GM18861 (cell line): Measurements from ENCODE around the gene CD163.
"Not testable (repeated sequence)": the region's sequence is repeated elsewhere in the genome, so short reads cannot be mapped to it uniquely, and the experiment has no call there.

Experiments used
- ATAC-seq: cut with Tn5 transposase; IDR thresholded peaks from one replicate; pipeline ENCODE4 v1.9.1; 2021; ENCODE audit not compliant: unreplicated experiment

The CD163 gene

DNA sequence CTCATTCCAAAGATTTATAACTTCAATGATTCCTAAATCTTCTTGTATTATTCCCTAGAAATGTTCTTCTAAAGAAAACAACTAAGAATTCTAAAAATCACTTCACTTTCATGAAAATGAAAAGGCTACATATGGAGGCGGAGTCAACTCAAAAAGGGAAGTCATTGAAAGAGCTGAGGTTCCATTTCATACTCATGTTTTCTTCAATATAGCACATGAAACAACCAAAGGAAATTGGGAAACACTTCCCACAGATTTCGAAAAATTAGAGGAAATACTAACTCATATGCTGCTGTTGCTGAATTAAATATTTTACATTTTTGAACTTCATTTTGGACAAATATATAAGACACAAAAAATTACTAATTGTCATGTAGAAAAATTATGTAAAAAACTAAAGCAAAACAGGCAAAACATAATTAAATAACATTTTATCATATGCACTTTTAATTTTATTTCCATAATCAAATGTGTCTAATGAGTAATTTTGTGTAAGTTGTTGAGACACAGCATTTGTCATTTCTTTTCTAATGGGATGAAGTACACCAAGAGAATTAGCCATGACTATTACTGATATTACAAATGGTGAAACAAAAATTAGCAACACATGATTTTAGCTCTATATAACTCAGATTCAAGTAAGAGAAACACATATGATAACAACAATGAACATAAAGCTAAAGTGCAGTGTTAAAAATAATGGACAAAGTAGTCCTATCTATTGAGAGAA is at the start of gene CD163:
TSS of gene CD163 (minus strand) at position 92 of the 730 bp plus-strand sequence. CDS start at position 5, 87 bp downstream.
- ATAC-seq = no peak

DNA sequence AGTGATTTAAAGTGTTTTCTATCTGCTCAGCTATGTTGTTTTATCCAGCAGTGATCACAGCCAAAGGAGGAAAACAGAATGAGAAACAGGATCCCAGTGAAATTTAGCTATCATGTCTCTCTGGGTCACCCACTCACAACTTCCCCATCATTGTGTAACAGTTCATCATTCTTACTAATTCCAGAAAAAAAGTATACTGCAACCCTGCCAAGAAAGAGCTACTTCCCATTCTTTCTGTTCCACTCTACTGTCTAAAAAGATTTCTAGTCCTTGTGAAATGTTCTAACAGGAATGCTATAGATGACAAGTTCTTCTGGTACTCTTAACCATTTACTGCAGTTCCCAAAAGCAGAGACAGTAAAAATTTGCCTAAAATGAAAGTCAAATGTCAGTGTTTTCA is 39.2 kb upstream of the CD163 start:
- no peak for ATAC-seq

DNA sequence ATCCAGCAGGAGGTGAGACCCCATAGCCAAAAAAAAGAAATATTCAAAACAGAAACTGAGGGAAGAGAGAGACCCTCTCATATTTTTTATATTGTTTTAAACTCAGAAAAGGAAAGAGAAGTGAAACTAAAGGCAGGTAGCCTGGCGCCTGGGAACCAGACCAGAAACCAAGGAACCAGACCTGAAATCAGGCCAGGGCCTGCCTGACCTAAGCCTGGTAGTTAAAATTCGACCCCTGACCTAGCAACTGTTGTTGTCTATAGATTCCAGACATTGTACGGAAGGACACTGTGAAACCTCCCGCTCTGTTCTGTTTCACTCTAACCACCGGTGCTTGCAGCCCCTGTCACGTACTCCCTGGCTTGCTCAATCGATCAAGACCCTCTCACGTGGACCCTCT is 38.5 kb upstream of the CD163 start:
- no peak for ATAC-seq

DNA sequence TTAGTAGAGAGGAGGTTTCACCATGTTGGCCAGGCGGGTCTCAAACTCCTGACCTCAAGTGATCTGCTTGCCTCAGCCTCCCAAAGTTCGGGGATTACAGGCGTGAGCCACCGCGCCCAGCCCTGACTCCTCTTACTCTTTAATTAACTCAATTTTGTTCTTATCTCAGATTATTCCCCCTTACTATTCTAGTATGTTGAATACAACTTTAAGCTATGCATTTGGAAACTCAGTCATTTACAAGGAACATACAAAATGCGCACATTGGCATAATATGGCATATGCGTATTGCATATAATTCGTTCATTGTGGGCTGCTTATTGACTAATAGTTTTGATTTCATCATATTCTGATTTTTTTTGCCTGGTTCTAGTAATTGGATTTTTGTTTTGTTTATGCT is 10.8 kb upstream of the CD163 start:
- ATAC-seq = no peak

DNA sequence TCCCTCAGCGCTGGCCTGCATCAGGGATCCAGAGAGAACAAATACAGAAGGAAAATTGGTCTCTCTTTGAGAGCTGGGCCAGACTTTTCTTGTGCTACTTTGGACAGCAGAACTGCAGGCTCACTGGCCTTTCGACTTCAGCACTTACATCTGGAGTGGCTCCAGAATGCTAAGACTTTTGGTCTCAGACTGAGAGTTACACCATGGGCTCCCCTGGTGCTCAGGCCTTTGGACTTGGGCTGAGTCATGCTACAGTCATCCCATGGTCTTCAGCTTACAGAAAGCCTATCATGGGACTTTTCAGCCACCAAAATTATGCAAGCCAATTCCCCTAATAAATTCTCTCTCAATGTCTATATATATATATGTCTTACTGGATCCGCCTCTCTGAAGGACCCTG is 9.0 kb upstream of the CD163 start:
- ATAC-seq = no peak

DNA sequence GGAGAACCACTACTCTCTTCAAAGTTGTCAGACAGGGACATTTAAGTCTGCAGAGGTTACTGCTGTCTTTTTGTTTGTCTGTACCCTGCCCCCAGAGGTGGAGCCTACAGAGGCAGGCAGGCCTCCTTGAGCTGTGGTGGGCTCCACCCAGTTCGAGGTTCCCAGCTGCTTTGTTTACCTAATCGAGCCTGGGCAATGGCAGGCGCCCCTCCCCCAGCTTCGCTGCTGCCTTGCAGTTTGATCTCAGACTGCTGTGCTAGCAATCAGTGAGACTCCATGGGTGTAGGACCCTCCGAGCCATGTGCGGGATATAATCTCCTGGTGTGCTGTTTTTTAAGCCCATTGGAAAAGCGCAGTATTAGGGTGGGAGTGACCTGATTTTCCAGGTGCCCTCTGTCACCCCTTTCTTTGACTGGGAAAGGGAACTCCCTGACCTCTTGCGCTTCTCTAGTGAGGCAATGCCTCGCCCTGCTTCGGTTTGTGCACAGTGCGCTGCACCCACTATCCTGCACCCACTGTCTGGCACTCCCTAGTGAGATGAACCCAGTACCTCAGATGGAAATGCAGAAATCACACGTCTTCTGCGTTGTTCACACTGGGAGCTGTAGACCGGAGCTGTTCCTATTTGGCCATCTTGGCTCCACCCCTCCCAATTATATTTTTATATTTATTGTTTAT is 6.4 kb upstream of the CD163 start:
- not testable (repeated sequence) for ATAC-seq

DNA sequence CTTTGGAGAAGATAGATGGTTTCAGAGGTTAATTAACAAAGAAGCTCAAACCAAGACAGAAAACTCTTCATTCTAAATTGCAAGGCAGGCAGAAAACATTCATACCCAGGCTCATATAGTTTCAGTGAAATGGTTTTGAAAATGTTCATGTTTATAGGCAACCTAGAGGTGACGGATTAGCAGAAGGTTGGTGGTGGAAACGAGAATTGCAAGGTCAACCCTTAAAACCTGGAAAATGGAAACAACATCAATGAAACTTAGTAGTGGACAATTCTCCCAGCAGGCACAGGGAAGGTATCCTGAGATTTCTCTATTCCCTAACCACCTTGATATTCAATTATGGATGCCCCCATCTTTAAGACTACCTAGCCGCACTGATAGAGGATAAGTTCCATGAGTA is 965 bp downstream of the CD163 start:
- no peak for ATAC-seq

DNA sequence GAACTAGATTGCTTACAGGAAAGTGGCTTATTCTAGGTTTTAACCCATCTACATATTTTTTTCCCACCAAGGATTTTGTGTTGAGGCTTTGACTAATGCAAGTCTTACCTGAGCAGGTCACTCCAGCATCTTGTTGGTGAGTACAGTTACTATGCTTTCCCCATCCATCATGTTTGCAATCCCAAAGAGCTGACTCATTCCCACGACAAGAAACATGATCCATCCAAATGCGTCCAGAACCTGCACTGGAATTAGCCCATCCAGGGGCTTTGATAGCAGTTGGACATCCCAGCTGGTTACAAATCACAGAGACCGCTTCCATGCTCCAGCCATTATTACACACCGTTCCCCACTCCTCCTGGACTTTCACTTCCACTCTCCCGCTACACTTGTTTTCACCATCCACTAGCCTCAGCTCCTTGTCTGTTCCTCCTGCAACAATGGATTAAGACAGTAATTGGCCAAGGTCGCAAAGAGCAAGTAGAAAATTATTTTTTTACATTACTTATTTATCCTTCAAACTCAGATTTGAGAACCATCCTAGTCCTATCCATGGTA is 2.5 kb downstream of the CD163 start:
- ATAC-seq = no peak

DNA sequence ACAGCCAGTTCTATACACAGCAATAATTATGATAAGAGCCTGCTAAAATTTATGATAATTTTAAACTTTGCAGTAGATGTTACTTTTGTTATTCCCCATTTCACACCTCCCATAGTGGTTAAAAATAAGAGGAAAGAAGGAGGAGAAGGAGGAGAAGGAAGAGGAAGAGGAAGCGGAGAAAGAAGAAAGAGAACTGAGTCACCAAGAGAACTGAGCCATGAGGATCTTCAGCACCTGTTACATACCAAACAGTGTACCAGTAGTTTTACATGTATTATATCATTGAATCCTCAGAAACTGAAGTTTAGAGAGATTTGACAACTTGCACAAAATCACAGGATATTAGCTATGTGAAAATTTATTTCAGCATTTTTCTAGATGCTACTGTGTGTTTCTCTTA is 3.9 kb downstream of the CD163 start:
- no peak for ATAC-seq

DNA sequence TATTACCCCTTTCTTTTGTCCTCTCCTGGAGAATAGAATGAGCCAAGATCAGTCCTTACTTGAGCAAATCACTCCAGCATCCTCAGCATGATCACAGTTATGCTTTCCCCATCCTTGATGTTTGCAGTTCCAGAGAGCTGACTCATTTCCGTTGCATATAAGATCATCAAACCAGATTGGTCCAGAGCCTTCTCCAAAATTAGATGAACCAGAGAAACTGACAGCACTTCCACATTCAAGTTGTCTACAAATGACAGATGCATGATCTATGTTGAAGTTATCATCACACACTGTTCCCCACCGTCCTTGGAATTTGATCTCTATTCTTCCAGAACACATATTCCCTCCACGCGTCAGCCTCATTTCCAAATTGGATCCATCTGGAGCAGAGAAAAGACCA is 4.8 kb downstream of the CD163 start:
- ATAC-seq = no peak

DNA sequence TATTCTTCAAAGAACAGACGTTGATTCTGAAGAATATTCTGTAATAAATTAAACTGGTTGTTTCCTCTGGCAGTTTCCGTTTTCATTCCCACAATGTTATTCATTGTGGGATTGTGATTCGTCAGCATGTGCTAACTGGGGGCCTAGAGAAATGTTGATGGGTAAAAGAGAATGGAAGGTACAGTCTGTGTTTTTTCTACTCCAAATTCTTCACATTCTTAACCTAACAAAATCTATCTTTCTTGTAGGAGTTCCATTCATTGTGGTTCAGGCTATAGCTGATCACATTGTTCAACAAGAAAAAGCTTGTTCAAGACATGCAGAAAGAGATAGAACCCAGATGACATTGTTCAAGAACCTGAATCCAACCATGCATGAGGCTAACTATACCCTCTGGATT is 5.9 kb downstream of the CD163 start:
- ATAC-seq = no peak

DNA sequence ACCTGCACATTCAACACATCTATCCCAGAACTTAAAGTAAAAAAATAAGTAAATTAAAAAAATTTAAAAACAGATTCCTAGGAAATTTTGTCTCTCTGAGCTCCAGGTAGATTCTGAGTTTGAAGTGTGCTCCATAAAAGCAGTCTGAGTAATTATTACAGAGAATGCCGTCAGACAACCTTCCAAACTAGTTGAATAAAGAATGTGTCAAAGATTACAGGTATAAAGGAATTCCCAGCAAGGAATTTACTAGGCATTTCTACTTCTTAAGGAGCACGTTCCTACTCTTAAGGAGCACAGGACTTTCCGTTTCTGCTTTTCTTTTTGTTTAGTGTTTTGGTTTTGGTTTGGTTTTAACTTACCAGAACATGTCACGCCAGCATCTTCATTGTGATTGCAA is 7.1 kb downstream of the CD163 start:
- ATAC-seq = no peak

DNA sequence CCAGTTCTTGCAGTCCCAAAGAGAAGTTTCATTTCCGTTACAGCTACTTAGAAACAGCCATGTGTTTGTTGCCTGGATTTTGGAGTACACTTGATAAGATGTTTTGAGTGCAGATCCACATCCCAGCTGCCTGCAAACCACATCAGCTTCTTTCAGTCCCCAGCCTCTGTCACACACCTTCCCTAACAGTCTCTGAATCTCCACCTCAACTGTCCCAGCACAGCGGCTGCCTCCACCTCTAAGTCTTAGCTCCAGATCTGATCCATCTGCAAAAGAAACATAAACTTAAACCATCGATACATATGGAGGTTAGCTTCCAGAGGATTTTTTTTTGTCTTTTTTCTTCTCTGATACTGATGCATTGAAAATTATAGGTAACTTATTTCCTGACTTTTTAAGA is 8.4 kb downstream of the CD163 start:
- ATAC-seq = no peak

DNA sequence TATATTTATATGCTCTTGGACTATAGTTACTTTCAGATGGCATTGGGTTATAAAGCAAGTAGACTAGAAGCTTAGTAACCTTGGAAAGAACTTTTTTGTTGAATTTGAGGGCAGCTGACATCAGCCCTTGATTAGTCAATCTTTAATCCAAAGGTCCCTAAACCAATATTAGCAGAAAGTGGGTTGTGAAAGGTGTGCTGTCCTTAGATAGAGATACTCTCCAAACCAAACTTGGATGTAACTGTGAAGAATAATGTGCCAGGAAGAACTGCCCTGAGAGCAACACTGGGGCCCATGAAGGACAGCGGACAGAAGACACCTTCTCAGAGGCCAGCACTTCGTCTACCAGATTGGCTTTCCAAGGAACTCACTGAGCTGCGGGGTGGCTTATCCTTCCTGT is 10.6 kb downstream of the CD163 start:
- no peak for ATAC-seq

DNA sequence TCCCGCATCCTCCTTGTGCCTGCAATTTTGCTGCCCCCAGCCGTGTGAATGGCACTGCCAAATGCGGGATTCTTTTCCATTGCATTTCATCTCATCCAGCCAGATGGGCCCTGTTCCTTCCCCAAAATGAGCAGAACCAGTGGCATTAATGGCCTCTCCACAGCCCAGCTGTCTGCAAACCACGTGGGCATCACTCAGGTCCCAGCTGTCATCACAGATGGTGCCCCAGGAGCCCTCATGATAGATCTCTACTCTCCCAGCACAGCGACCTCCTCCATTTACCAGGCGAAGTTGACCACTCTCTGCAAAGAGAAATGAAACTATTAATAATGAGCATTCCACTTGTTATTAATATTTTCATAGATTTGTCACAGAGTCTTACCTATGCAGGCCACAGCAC is 17.1 kb downstream of the CD163 start:
- no peak for ATAC-seq

DNA sequence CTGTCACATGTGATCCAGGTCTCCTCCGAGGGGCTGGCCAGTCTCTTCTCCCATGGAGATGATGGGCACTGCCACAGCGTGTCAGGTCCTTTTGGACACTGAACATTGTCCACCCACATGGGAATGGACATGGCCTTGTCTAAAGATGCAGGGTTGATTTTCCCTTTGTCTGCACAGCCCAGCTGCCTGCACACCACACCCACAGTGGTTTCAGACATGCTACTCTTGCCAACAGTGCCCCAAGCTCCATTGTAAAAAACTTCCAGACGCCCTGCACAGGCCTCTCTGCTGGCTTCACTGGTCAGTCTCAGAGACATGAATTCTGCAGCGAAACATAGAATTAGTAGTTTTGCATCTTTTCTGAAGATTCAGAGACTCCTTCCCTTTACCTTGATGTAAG is 18.5 kb downstream of the CD163 start:
- no peak for ATAC-seq

DNA sequence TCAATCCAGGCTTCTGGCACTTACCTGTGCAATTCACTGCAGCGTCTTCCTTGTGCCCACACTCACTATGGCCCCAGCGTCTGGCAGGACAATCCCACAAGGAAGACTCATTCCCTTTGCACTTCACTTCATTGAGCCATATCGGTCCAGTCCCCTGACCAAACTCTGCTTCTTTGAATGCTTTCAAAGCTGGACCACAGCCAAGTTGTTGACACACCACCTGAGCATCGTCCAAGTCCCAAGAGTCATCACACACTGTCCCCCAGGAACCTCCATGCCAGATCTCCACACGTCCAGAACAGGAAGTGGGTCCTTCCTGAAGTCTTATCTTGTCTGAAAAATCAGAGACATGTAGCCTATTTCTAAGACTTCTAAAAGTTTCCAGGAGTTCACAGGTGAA is 20.2 kb downstream of the CD163 start:
- ATAC-seq = no peak

DNA sequence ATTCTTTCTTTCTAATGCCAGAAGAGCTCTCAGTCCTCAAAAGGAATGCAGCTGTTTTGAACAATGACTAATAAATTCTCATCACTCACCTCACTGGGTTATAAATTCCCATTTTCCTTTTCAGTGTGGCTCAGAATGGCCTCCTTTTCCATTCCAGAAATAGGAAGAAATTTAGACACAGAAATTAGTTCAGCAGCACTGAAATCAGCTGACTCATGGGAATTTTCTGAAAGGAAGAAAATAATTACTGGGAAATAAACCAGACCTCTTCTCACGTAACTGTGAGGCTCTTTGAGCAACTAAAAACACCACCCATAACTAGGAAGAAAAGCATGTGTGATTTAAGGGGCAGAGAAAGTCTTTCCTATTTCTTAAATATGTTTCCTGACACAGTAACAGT is 23.8 kb downstream of the CD163 start:
- no peak for ATAC-seq

DNA sequence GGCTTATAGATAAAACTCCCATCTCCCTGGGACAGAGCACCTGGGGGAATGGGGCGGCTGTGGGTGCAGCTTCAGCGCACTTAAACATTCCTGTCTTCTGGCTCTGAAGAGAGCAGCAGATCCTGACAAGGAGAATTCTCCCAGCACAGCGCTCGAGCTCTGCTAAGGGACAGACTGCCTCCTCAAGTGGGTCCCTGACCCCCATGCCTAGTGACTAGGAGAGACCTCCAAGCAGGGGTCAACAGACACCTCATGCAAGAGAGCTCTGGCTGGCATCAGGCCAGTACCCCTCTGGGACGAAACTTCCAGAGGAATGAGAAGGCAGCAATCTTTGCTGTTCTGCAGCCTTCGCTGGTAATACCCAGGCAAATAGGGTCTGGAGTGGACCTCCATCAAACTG is 31.5 kb downstream of the CD163 start:
- no peak for ATAC-seq

DNA sequence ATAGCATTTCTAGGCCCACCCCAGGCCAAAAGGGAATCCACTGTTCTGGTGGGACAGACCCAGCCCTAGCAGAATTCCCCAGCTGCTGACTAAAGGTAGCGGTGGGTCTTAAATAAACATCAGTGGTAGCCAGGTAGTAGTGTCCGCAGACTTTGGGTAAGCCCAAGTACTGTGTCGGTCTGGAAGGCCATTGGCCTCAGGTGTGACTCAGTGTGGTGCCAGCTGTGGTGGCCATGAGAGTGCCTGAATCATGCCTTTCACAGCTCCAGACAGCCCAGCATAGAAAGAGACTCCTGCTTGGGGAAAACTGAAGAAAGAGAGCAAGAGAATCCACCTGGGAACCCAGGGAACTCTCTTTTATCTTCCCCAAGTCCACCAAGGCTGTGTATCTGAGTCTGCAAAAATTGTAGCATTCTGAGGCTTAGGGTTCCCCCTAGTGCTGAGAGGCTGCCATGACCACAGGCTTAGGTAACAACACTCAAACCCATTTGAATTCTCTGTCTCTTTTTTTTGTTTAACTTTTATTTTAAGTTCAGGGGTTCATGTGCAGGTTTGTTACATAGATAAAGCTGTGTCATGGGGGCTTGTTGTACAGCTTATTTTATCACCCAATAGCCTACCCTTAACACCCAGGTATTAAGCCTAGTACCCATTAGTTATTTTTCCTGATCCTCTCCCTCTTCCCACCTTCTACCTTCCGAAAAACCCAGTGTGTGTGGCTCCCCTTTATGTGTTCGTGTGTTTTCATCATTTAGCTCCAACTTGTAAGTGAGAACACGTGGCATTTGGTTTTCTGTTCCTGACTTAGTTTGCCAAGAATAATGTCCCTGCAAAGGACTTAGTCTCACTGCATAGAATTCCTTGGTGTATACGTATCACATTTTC is 43.0 kb downstream of the CD163 start:
- ATAC-seq = peak; percentile 45

DNA sequence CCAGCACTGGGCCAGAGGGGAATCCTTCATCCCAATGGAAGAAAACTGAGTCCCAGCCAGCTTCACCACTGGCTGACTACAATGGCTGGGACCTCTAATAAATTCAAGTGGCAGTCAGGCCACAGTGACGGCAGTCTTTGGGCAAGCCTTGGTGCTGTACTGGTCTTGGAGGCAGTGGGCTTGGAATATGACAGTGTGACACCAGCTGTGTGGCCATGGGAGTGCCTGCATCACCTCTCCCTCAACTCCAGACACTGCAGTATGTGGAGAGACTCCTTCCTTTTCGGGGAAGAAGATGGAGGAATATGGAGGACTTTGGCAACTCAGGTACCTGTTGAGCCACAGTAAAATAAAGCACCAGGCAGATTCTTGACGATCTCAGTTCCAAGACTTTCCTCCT is 43.6 kb downstream of the CD163 start:
- no peak for ATAC-seq

DNA sequence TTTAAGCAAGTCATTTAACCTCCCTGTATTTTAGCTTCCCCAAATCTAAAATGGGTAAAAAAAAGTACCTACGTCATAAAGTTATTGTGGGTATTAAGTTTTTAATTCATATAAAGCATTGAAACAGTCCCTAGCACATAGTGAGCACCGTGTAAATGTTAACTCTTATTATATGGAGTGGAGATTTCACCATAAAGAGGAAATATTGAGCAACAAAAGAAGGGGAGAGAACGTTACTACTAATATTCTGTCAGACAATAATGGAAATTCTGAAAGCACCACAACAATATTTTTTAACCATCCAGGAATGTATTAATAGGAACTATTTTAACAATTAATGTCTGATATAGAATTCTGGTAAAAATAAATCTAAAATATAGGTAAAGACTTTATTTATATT is 51.8 kb downstream of the CD163 start:
- ATAC-seq = no peak
